Panc1 (cell line): Measurements from ENCODE around the gene UBE2J2. TPM values are rescaled to one million over a fixed set of nuclear protein-coding genes. Genes with fewer than 3 reads are reported as not detected.
A peak's percentile ranks its signal among the peaks of the same experiment; 100 is the strongest.

ENCODE experiments used
- ATAC-seq: fragments of 200-7000 bp; cut with Tn5 transposase; 2 replicates; pipeline ENCODE4 v1.9.1; 2020; ENCODE audit warnings: mild to moderate bottlenecking, moderate library complexity
- BruUV-seq: library from RNA; stranded (reverse); fragments of 400-500 nt; replicated peaks from 2 replicates; lab custom pipeline; 2021; lab: Mats Ljungman, UMichigan
- CTCF ChIA-PET: fragments of 300-600 bp; sonication (Branson Sonifier 250); formaldehyde crosslinking; loops from one replicate; lab custom pipeline; 2022; ENCODE audit warnings: antibody characterized with exemption; lab: Charles Lee
- POLR2A ChIA-PET: fragments of 300-600 bp; sonication (Branson Sonifier 250); formaldehyde crosslinking; loops from one replicate; lab custom pipeline; 2022; ENCODE audit warnings: antibody characterized with exemption; lab: Charles Lee
- DNase-seq: peaks from one replicate; pipeline ENCODE4 v3.0.0-alpha.2; 2010; ENCODE audit warnings: low read depth, low spot score
- H3K27ac ChIP-seq: 2 replicates; pipeline ENCODE4 v1.5.1; 2011; ENCODE audit warnings: mild to moderate bottlenecking, low read length, inconsistent platforms
- H3K27me3 ChIP-seq: fragments of 200-500 bp; sonication (Bioruptor generic); 2 replicates; pipeline ENCODE4 v1.6.0; 2014; ENCODE audit warnings: low read length, inconsistent platforms; ENCODE audit not compliant: control insufficient read depth, insufficient read depth
- H3K36me3 ChIP-seq: fragments of 200-500 bp; sonication (Bioruptor generic); 2 replicates; pipeline ENCODE4 v1.5.1; 2014; ENCODE audit warnings: inconsistent platforms, mild to moderate bottlenecking, low read length, moderate library complexity; ENCODE audit not compliant: control insufficient read depth, insufficient read depth
- H3K4me1 ChIP-seq: 2 replicates; pipeline ENCODE4 v1.5.1; 2011; ENCODE audit warnings: inconsistent platforms, mild to moderate bottlenecking, low read length, moderate library complexity; ENCODE audit not compliant: control insufficient read depth, insufficient read depth
- H3K4me3 ChIP-seq, 2 experiments: 2 replicates each; pipeline ENCODE4 v1.5.1; 2011 to 2012; ENCODE audit warnings: low read depth in 2 of 2, low read length in 2 of 2, mild to moderate bottlenecking in 2 of 2, inconsistent platforms in 1 of 2, moderate library complexity in 1 of 2
- H3K9me3 ChIP-seq: fragments of 200-500 bp; sonication (Bioruptor generic); 2 replicates; pipeline ENCODE4 v1.5.1; 2014; ENCODE audit warnings: low read depth, mild to moderate bottlenecking, inconsistent platforms, low read length, moderate library complexity; ENCODE audit not compliant: control insufficient read depth, insufficient read depth
- POLR2AphosphoS5 ChIP-seq: IDR thresholded peaks from 2 replicates; pipeline ENCODE4 v1.6.1; 2012; ENCODE audit warnings: mild to moderate bottlenecking, low read depth, low read length, moderate library complexity
- SIN3A ChIP-seq: IDR thresholded peaks from 2 replicates; pipeline ENCODE4 v1.6.1; 2012; ENCODE audit warnings: low read depth, mild to moderate bottlenecking, low read length, moderate library complexity, borderline replicate concordance; ENCODE audit not compliant: insufficient read depth
- TCF7L2 ChIP-seq: IDR thresholded peaks from 2 replicates; pipeline ENCODE4 v1.6.1; 2011; ENCODE audit warnings: mild to moderate bottlenecking, low read depth, low read length, inconsistent platforms
- in situ Hi-C: cut with HindIII; loops from 2 replicates; pipeline ENCODE4 v1.10.0; 2016; ENCODE audit warnings: low sequenced_read_pairs, low pct_unique_long_range_greater_than_20kb
- intact Hi-C: fragments of 100-400 bp; cut with micrococcal nuclease; formaldehyde crosslinking; loops from one replicate; pipeline ENCODE4 v1.10.0; 2022; ENCODE audit not compliant: unreplicated experiment
- total RNA-seq: library from RNA; stranded (reverse); gene quantifications from one replicate; pipeline ENCODE4 v1.2.1, GENCODE V29; 2021; ENCODE audit not compliant: unreplicated experiment
- TF ChIP-seq, protein P1 (sequence below): fragments of 450-650 bp; IDR thresholded peaks from 2 replicates; pipeline ENCODE4 v1.5.1; 2017; ENCODE audit warnings: mild to moderate bottlenecking
- TF ChIP-seq, protein P2 (sequence below), 2 experiments: IDR thresholded peaks; 2 replicates each; pipeline ENCODE4 v1.6.1; 2011 to 2012; ENCODE audit warnings: low read depth in 2 of 2, control low read depth in 1 of 2, low read length in 1 of 2, mild to moderate bottlenecking in 1 of 2, moderate library complexity in 1 of 2; ENCODE audit not compliant: insufficient read depth in 1 of 2

The UBE2J2 gene
- total RNA-seq, 1 experiment from 2014 or later: 101 TPM

DNA sequence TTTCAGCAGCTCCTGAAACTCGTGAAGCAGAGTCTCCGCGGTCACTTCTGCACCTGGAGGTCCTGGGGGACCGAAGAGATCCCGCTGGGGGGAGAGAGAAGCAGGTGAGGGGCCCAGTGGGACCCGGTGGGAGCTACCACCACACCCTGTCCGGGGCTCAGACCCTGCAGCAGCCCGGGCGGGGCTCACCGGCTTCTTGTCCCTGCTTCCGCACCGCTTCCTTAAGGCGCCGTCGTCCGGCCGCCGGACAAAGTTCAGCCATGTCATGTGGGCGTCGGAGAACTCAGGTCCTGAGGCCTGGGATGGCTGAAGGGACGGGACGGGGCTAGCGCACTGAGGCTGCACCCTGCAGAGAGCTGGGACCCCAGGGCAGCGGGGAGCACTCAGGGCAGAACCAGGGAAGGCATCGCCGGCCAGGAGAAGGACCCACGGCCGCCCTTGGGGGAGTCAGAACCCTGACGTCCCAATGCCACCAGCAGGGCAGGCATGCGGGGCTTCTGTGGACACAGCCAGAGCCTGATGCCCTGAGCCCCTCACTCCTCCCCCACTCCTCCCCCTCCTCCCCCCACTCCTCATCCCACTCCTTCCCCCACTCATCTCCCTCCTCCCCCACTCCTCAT lies 29.4 kb downstream of the UBE2J2 start:
- H3K27me3 ChIP-seq: no peaks in the 10 kb centered on the region
- intact Hi-C loops: no loop called here
- ChIA-PET POLR2A (no interaction called here), CTCF (no interaction called here)
- H3K4me1 ChIP-seq: peaks cover 56% of the 10 kb centered on the region
- no peaks in the 10 kb centered on the region for H3K36me3 ChIP-seq
- DNase-seq (no peak), ATAC-seq (peak; percentile 54)
- H3K27ac ChIP-seq: peak overlapping the region; percentile 84
- in situ Hi-C loops: no loop called here
- H3K4me3 ChIP-seq: peak overlapping the region in 1 of 2 experiments; percentile 8; a peak in 1 of 4 replicates
- no peaks in the 10 kb centered on the region for H3K9me3 ChIP-seq
- TF ChIP-seq POLR2AphosphoS5 (peak; percentile 25; the same call in 1 of the 2 replicates), SIN3A (no peak), TCF7L2 (no peak)
- TF ChIP-seq, protein P1, sequence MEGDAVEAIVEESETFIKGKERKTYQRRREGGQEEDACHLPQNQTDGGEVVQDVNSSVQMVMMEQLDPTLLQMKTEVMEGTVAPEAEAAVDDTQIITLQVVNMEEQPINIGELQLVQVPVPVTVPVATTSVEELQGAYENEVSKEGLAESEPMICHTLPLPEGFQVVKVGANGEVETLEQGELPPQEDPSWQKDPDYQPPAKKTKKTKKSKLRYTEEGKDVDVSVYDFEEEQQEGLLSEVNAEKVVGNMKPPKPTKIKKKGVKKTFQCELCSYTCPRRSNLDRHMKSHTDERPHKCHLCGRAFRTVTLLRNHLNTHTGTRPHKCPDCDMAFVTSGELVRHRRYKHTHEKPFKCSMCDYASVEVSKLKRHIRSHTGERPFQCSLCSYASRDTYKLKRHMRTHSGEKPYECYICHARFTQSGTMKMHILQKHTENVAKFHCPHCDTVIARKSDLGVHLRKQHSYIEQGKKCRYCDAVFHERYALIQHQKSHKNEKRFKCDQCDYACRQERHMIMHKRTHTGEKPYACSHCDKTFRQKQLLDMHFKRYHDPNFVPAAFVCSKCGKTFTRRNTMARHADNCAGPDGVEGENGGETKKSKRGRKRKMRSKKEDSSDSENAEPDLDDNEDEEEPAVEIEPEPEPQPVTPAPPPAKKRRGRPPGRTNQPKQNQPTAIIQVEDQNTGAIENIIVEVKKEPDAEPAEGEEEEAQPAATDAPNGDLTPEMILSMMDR: peak; percentile 46; the same call in 1 of the 2 replicates
- TF ChIP-seq, protein P2, sequence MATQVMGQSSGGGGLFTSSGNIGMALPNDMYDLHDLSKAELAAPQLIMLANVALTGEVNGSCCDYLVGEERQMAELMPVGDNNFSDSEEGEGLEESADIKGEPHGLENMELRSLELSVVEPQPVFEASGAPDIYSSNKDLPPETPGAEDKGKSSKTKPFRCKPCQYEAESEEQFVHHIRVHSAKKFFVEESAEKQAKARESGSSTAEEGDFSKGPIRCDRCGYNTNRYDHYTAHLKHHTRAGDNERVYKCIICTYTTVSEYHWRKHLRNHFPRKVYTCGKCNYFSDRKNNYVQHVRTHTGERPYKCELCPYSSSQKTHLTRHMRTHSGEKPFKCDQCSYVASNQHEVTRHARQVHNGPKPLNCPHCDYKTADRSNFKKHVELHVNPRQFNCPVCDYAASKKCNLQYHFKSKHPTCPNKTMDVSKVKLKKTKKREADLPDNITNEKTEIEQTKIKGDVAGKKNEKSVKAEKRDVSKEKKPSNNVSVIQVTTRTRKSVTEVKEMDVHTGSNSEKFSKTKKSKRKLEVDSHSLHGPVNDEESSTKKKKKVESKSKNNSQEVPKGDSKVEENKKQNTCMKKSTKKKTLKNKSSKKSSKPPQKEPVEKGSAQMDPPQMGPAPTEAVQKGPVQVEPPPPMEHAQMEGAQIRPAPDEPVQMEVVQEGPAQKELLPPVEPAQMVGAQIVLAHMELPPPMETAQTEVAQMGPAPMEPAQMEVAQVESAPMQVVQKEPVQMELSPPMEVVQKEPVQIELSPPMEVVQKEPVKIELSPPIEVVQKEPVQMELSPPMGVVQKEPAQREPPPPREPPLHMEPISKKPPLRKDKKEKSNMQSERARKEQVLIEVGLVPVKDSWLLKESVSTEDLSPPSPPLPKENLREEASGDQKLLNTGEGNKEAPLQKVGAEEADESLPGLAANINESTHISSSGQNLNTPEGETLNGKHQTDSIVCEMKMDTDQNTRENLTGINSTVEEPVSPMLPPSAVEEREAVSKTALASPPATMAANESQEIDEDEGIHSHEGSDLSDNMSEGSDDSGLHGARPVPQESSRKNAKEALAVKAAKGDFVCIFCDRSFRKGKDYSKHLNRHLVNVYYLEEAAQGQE (IDR thresholded peaks at IDR 0.05; ENCODE audit: insufficient read depth in 1 of 2, low read depth in 2 of 2, low read length in 1 of 2): no peak
- BruUV-seq: no TSS peak

DNA sequence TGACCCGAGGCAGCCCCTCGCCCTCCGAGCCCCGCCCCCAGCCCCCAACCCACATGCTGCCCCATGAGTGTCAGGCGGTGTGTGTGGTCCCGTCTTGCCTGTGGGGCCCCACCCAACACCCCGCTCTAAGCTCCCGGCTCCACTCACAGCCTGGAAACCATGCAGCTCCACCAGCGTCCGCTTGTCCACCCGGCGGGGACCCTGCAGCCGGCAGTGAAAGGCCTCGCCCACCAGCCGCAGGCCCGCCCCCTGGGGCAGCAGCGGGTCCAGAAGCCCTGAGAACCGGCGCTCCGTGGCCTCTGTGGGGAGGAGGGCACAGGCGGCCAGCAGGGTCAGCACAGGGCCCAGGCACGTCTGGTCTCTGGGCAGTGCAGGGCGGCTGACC lies 29.9 kb downstream of the UBE2J2 start:
- ATAC-seq (peak; percentile 19), DNase-seq (no peak)
- Histone ChIP-seq H3K27ac (peak overlapping the region; percentile 84), H3K9me3 (no peaks in the 10 kb centered on the region), H3K27me3 (no peaks in the 10 kb centered on the region), H3K4me1 (peaks cover 61% of the 10 kb centered on the region), H3K36me3 (no peaks in the 10 kb centered on the region), H3K4me3 (peak overlapping the region in 1 of 2 experiments; percentile 8; a peak in 1 of 4 replicates)
- ChIA-PET POLR2A (no interaction called here), CTCF (no interaction called here)
- in situ Hi-C loops: no loop called here
- no TSS peak for BruUV-seq
- TF ChIP-seq POLR2AphosphoS5 (no peak), SIN3A (no peak), TCF7L2 (no peak)
- TF ChIP-seq, protein P1: no peak
- TF ChIP-seq, protein P2 (IDR thresholded peaks at IDR 0.05; ENCODE audit: insufficient read depth in 1 of 2, low read depth in 2 of 2, low read length in 1 of 2): no peak
- intact Hi-C loops: no loop called here
